Measurements from ENCODE around the gene POGK. TPM values are rescaled to one million over a fixed set of nuclear protein-coding genes. Genes with fewer than 3 reads are reported as not detected.

Gene POGK
- total and polyA plus RNA-seq, 2 experiments from 2014 or later: 10.9 to 31.4 TPM

- DNase-seq (ENCODE audit: low spot score): no peak
- Histone ChIP-seq H3K27me3 (ENCODE audit: insufficient read depth) (no peaks in the 10 kb centered on the region), H3K36me3 (ENCODE audit: insufficient read depth) (no peaks in the 10 kb centered on the region), H3K79me2 (replicated peaks; ENCODE audit: insufficient read depth) (no peaks in the 10 kb centered on the region), H3K4me3 (no peak overlapping the region), H4K20me1 (replicated peaks; ENCODE audit: insufficient read depth) (no peaks in the 10 kb centered on the region), H3F3A (replicated peaks; ENCODE audit: low read depth) (no peaks in the 10 kb centered on the region), H3K4me2 (no peak overlapping the region), H2AFZ (no peak overlapping the region), H3K27ac (ENCODE audit: low read depth) (no peak overlapping the region), H3K4me1 (ENCODE audit: insufficient read depth) (no peaks in the 10 kb centered on the region), H3K9me2 (ENCODE audit: insufficient read depth) (no peaks in the 10 kb centered on the region; the same call in 1 of the 2 replicates)
- no peak overlapping the region for H3K4me3 Mint-ChIP-seq
- no peaks in the 10 kb centered on the region for H3K9me3 Mint-ChIP-seq
- H3K4me1 Mint-ChIP-seq: no peaks in the 10 kb centered on the region
- H3K27me3 Mint-ChIP-seq (ENCODE audit: insufficient read depth, low read depth, poor library complexity): no peaks in the 10 kb centered on the region
- no peaks in the 10 kb centered on the region for H3K36me3 Mint-ChIP-seq (ENCODE audit: low read depth)
- H3K27ac Mint-ChIP-seq: no peak overlapping the region
- ATAC-seq: no peak
- no peak for TF ChIP-seq ZNF462 (CRISPR knock-in tag; IDR thresholded peaks at IDR 0.05)
- TF ChIP-seq ZNF114 (CRISPR knock-in tag; IDR thresholded peaks at IDR 0.05): no peak
- TF ChIP-seq CTCF (conservative IDR thresholded peaks at IDR 0.05; ENCODE audit: low read depth in 2 of 2): no peak
- no peak for TF ChIP-seq REST (IDR thresholded peaks at IDR 0.05; ENCODE audit: unreplicated experiment)
- no peak for TF ChIP-seq ZNF331 (CRISPR knock-in tag; IDR thresholded peaks at IDR 0.05; ENCODE audit: low read depth)
- TF ChIP-seq NANOG (IDR thresholded peaks at IDR 0.05; ENCODE audit: borderline replicate concordance): no peak
- TF ChIP-seq POLR2AphosphoS5 (IDR thresholded peaks at IDR 0.05; ENCODE audit: low read depth): no peak
- no peak for TF ChIP-seq CREB1 (CRISPR knock-in tag; IDR thresholded peaks at IDR 0.05; ENCODE audit: low read depth)
- no peak for TF ChIP-seq EZH2 (IDR thresholded peaks at IDR 0.05; ENCODE audit: low read depth, unreplicated experiment)
- no peak for TF ChIP-seq STAT1 (IDR thresholded peaks at IDR 0.05; ENCODE audit: unreplicated experiment)
Measured at GRCh38 chr1:166796620-166797236, 42.5 kb upstream of the POGK start.
